NCI-H748 treated with DMSO at 0.1 percent for 48 hours (cell line): Measurements from ENCODE around the gene ELMOD1.
"Not testable (repeated sequence)": the region's sequence is repeated elsewhere in the genome, so short reads cannot be mapped to it uniquely, and the experiment has no call there.

Experiments
- DNase-seq: peaks from one replicate; lab custom pipeline; 2025; lab: John Stamatoyannopoulos, UW

The ELMOD1 gene

GRCh38 chr11:107590460-107591377 lies at the start of gene ELMOD1:
ELMOD1 (plus strand) TSS chr11:107591147; CDS start chr11:107618190, 27,043 bp downstream.
- DNase-seq, result no peak

GRCh38 chr11:107545101-107545514 lies 45.8 kb upstream of the ELMOD1 start:
- DNase-seq, result no peak

DNA sequence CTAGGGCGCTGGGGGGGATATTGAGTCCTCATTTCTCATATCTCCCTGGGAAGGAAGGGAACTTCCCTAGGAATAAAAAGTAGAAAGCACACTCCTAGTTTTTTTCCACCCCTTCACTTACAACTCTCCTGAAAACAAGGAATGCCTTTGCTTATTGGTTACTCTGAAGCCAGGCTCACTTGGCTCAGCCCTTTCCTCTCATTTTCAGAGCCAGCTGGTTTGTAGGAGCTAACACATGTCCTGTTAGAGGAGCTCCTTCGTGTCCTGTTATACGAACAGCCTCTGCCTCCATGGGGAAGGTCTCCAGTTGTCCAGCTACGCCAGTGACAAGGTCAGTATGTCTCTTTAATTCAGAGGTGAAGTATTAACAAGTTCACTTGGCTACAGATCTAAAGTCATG lies 43.0 kb upstream of the ELMOD1 start:
- no peak for DNase-seq

DNA sequence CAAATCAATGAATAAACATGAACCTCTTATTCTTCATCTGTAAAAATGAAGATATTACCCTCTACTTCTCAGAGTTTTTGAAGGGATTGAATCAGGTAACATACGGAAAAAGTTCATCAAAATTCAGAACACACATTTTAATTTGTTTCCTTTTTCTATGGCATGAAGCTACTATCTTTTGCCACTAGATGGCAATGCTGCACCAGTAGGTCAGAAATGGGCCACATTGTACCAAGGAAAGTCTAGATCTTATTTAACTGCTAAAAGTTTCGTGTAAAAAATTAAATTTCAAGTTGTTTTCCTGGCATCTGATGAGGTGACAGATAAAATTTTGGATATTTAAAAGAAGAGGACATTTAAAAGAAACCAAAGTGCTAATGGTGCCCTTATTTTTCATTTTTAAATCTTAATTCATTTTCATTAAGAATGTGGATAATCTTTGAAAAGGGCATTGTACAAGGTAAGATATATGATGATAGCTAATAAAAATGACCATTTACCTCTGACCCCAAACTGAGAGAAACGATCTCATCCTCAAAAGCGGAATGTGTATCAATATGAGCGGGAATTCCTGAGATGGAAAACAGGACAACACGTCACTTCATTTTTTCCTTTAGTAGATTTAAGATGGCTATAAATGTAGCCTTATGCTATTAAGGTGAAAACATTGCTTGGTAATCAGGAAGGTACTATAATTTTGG lies 41.5 kb upstream of the ELMOD1 start:
- DNase-seq, result peak; percentile 0

GRCh38 chr11:107549954-107550285 lies 41.0 kb upstream of the ELMOD1 start:
- DNase-seq, result no peak

DNA sequence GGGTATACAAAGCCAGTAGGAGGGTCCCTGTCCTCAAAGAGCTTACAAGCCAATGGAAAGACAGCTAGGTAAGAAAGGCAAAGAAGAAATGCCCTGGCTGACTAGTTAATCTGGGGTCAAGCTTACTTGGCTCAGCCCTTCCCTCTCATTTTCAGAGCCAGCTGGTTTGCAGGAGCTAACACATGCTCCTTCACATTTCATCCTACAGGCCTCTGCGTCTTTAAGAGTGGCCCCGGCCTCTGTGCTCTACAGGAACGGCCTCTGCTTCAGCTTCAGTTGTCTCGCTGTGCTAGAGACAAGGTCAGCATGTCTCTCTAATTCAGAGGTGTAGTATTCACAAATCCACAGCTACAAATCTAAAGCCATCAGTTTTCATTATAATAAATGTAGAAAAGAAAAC lies 40.6 kb upstream of the ELMOD1 start:
- DNase-seq, result no peak

DNA sequence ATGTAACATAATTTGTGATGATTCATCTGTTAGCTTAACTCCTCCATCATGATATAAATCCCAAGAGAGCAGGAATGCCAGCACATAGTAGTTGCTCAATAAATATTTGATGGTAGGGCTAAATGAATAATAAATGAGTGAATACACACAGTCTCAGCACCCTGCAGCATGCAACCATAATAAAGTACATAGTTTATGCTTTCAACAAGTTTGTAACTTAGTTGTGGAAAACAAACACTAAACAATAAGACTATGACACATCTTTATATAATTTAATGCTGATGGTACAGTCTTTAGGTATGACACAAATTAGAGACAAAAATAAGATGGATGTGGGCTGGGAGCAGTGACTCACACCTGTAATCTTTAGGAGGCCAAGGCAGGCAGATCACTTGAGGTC lies 29.3 kb upstream of the ELMOD1 start:
- DNase-seq, result no peak

DNA sequence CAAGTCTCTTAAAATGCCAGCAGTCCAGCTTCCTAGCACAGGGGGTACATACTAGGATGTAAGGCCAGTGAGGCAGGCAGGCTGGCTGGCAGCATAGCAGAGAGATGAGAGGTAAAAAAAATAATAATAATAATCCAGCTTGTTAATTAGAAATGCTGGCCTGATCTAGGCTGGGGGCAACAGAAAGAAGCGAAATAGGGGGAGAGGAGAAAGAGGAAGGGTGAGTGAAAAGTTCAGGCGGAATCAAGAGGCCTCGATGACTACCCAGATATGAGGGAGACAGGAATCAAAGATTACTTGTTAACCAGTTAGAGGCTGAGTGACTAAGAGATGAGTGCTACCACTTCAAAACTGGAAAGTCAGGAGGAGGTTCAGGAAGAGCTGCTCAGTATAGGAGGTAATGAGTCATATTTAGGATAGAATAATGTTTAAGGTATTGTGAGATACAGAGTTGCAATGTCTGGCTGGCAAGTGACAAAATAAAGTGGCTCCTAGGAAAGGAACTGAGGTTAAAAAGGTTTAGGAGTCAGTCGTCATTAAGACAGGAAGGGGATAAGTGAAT lies 28.2 kb upstream of the ELMOD1 start:
- DNase-seq, result no peak

- DNase-seq, result peak; percentile 11
These were observed 27.2 kb upstream of the ELMOD1 start for GRCh38 chr11:107563702-107564101.

DNA sequence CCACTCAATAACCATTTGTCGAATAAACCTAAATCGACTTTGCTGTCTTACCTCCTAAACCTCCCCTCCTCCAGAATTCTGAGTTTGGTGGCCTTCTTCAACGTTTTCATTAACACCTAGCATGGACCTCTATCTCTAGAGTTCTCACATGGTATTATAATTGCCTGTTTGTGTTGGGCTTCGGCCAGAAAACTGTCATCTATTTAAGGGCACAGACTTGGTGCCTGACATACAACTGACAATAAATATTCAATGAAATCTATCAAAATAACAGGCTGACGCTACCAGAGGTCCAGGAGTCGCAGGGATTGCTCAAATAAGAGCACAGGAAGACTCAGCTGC lies 26.1 kb upstream of the ELMOD1 start:
- no peak for DNase-seq

GRCh38 chr11:107565219-107565937 lies 25.6 kb upstream of the ELMOD1 start, which contains the start of gene ALKBH8:
ALKBH8 (minus strand) TSS chr11:107565735; CDS start chr11:107560893, 4,842 bp downstream.
- peak; percentile 37 for DNase-seq

- DNase-seq, result not testable (repeated sequence)
These were observed 24.9 kb upstream of the ELMOD1 start for GRCh38 chr11:107565955-107566501.

DNA sequence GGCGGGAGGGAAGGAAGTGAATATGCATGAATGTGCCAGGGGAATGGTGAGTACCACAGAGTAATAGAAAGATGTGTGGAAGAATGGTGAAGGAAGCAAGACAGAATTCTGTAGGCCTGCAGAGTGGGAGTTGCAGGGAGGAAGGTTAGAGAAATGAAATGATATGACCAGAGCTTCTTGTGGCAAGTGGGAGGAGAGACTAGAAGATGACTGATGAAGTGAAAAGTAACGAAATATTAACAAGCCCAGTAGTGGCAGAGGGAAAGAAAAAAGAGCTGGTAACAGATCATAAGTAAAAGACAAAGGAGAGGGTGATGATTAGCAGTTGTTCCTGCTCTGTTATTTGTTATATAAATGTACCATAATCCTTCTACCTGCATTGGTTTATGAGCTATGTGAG lies 24.4 kb upstream of the ELMOD1 start:
- no peak for DNase-seq

DNA sequence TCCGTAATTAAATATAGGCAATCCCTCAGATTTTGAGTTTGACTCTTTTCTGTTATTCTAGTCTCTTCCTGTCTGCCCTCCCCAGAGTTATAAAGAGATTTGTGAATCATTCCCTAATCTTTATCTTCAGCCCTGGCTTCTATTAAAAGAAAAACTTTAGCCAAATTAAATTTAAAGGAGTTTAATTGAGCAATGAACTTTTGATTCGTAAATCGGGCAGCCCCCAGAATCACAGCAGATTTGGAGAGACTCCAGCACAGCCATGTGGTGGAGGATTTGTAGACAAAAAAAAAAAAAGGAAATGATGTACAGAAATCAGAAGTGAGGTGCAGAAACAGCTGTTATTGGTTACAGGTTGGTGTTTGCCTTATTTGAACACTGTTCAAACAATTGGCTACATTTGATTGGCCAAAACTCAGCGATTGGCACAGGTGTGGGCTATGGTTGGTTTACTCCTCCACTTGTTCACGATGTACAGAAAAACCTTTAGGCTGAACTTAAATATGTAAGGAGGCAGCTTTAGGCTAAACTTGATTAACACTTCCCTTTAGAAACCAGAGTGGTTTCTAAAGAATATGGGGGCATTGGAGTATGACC lies 23.1 kb upstream of the ELMOD1 start:
- no peak for DNase-seq

DNA sequence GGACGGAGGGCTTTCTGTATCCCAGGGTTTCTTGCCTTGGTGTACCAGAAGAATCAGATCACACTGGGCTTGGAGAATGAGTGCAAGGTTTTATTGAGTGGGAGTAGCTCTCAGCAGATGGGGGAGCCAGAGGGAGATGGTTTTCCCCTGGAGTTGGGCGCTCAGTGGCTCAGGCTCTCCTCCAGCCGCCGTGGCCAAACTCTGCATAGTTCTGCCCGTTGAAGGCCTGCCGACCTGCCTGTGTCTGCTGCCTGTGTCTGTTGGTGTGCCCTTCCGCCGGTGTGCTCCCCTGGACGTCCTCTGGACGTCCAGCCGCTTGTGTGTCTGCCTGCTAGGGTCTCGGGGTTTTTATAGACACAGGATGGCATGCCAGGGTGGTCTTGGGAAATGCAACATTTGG lies 20.9 kb upstream of the ELMOD1 start:
- no peak for DNase-seq

- no peak for DNase-seq
These were observed 17.5 kb upstream of the ELMOD1 start for GRCh38 chr11:107573438-107573837.

DNA sequence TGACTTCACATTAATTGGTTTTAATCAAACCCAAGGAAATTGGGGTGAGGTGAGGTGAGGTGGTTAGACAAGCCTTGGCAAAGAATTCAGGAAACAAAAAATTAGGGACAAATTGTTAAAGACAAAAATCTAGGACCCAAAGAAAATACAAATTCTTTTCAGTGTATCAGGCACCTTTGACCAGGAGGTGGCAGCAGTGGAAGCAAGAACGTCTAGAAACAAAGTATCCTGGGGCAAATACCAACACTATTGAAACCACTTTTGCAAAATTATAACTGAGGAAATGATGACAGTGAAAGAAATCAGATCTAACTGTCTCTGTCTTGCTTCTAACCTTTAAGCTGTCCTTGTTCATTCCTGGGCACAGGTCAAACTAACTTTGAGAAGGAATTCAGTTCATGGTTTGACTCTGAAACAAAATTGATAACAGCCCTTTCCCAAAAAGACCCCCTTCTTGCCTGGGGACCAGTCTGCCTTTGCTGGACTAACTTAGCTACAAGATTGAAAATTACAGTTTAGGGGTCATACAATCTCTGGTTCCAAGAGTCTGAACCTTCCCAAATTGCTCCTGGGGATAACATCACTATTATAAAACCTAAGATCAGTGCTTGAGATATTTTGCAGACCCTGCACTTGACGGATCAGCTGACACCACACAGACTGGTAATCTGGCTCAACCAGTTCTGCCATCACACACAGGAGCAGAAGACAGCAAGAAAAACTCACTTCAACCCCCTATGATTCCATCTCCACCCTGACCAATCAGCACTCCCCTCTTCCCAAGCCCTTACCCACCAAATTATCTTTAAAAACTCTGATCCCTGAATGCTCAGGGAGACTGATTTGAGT lies 14.2 kb upstream of the ELMOD1 start:
- not testable (repeated sequence) for DNase-seq

DNA sequence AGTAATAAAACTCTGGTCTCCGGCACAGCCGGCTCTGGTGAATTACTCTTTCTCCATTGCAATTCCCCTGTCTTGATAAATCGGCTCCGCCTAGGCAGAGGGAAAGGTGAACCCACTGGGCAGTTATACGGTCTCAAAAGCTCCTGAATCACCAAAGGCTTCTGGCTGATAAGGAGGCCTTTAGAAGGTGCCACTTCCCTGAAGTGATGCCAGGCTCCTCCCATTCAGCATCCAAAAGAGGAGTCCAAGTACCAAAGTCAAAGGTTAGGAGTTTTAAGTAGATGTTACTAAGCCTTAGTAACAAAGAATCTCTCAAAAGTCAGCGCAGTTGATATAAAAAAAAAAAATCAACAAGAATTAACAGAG lies 13.6 kb upstream of the ELMOD1 start:
- DNase-seq, result no peak

GRCh38 chr11:107579169-107579568 lies 11.8 kb upstream of the ELMOD1 start:
- DNase-seq, result not testable (repeated sequence)

DNA sequence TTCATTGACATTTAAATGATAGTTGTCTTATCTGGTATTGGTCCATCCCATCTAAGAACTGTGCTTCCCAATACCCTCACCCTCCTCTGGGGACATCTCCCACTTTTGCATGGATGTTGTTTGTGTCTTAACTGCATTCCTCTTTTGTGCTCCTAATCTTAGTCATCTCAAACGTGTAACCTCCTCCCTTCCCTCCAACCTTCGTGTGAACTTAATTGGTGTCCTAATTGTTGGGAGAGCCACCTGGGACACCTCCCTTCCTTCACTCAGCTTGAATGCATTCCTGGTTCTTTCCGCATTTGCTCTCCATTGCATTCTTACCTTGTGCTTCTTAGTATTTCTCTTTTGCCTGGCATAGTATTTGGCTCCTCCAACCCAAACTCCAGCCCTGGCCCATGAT lies 9.8 kb upstream of the ELMOD1 start:
- no peak for DNase-seq
